Activated naive CD4-positive, alpha-beta T cell (primary cell): Measurements from ENCODE around the gene ERI3.

Experiments
- DNase-seq, 4 experiments: peaks; one replicate each; lab custom pipeline; 2025; lab: John Stamatoyannopoulos, UW

ERI3 gene, protein sequence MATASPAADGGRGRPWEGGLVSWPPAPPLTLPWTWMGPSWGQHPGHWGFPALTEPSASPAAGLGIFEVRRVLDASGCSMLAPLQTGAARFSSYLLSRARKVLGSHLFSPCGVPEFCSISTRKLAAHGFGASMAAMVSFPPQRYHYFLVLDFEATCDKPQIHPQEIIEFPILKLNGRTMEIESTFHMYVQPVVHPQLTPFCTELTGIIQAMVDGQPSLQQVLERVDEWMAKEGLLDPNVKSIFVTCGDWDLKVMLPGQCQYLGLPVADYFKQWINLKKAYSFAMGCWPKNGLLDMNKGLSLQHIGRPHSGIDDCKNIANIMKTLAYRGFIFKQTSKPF

DNA sequence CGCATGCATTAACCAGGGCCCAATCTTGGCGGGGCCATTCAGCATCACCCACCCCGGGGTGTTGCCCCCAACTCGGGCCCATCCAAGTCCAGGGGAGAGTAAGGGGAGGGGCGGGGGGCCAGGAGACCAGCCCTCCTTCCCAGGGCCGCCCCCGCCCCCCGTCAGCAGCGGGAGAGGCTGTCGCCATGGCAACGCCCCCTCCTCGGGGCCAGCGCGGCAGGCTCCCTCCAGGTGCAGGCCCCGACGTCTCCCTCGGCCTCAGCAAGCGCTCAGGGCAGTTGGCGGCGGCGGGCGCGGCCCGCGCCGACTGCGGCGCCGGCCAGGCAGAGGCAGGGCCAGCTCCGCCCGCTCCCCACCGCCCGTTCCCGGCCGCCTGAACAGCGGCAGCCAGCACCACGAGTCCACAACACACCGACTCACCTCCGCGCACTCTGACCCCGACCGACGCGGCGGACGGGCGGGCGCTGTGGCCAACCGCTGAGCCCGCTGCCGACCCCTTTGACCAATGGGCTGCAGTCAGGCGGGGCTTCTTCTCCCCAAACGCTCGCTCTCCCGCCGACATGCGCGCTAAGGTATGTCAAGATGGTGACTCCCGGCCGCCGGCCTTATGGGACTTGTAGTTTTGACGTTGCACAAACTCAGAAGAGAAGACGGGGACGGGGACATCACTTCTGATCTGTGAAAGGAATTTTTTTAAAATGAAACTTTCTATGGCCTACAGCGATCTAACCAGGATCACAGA lies at the start of gene ERI3:
TSS of gene ERI3 (minus strand) at position 418 of the 742 bp plus-strand sequence. CDS start at position 187, 231 bp downstream.
- DNase-seq, result peak; percentile 91 to 93 (median 92)

DNA sequence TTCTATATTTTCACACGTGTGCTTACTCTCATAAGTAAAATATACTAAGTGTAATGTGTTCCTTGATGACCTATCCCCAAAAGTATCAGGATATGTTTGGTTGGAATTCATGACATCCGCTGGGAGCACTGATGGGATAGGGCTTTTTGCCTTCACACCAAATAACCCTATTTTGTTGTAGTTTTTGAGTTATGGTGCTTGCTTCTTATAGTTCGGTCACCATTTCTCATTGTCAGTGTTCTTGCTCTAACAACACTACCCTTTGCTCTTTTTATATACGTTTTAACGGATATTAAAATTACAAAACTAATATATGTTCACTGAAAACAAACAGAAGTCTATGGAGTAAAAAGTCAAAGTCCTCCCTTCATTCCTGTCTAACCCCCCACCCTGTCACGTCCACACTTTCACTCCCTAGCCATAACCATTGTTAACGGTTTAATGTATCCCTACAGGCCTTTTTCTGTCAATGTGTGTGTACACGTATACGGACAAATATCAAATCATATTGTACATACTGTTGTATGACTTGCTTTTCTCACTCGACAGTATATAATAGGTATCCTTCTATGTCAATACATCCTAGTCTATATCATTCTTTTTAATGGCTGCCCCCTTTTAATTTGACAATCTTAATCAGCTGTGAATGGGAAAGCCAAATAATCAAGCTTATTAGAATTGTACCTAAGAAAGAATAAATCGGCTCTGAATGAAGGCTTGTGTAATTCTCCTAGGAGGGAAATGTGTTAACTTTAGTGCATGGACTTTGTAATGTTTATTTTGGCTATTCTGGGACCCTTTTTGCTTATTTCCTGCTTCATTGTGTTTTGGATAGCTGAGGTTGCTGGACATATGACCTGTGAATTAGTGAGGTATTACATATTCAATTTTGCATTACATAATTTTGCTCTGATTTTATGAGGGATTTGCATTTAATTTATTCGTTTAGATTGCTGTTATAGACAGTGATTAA lies 46.5 kb upstream of the ERI3 start:
- no peak for DNase-seq

DNA sequence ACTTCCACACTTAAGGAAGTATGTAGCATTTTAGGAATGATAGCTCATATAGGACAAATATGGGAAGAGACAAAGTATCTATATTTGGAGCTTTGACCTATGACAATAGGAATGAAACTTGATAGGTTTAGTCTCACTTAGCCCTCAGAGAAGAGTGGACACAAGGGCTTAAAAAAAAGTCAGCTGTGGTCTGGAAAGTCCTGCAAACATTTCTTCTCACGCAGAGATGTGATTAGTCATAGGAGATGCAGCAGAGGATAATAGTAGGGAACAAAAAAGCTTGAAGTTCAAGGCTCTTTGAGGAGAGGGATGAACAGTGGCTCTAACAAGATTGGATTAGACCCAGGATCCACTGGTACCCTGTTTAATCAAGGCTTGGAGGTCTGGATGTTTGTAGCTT lies 35.2 kb upstream of the ERI3 start:
- no peak for DNase-seq

DNA sequence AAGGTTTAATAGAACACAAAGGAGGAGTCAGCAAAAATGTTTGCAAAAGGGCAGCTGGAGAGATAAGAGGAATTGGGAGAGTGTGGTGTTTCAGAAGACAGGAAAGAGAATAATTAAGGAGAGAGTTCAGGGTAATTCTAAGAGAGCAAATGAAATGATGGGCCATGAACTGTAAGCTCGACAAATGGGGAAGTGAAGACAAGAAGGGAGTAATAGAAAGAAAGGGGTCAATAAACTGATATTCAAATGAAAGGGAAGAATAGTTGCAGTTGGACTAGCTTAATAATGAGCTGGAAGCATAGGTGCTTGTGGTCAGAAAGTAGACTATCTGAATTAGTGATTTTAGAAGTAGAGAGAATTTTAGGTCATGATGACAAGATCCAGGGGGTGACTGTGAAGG lies 34.4 kb upstream of the ERI3 start:
- no peak for DNase-seq

DNA sequence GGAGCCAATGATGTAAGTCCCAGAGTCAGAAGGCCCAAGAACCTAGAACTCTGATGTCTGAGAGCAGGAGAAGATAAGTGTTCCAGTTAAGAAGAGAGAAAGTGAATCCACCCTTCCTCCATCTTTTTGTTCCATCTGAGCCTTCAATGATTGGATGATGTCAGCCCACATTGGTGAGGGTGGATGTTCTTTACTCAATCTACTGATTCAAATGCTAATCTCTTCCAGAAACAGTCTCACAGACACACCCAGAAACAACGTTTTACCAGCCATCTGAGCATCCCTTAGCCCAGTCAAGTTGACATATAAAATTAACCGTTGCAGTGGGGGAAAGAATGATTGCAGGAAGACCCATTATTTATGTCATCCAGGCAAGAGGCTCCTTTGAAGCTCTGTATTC lies 33.5 kb upstream of the ERI3 start:
- no peak for DNase-seq

DNA sequence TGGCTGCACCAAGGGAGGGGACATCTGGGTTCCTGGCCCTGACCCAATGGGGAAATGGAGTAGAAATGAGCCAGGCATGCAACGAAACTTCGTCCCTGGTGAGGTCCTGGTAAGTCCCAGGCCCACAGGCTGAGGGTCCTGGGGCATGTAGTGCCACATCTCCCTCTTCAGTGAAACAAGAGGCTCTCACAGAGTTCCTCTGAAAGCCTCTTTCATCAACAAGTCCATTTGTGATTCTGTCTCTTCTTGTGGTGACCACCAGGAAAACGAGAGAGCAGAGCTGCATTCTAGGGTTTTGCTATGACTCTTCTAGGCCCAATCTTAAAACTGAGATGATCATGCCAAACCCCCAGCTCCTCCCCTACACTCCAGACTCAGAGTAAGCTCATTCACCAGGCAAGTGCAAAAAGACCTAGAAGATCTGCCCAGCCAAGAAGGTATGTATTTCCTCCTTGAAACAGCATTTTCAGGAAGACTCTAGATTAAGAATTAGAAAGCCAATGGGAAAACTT lies 25.7 kb upstream of the ERI3 start:
- DNase-seq, result no peak

DNA sequence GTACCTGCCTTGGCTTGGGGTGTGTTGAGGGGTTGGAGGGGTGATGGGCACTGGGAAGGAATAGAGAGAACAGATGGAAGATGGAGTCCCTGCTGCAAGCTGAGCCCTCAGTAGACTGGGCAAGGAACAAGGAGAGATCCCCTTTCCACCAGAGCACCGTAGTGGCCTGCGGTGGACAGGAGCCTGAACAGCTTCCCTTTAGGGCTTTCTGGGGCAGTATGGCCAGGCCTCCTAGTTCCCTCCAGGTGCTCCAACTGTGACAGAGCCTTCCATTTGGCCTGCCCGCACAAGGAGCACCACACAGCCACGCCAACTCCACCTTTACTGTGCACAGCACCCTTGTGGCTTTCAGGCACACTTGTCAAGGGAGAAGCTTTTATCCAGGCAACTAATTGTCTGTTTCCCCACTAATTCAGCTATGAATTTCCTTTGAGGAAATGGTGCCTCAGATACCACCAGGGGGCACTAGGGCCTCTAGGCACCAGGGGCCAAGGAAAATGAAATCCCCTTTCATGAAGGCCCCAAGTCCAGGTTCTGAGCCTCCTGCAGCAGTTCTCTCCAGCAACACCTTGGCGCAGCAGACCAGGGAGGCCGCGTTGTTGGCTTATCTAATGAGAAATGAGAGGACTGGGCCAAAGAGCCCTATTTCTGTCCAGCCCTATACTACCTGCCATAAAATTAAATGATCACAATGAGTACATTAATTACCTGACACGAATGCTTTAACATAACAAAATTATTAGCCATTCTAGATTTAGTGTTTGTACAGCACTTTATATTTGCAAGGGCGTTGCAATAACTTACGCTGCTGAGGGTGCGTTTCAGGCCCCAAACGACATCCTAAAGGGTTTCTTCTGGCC lies 23.1 kb upstream of the ERI3 start:
- peak in 2 of 4 experiments; percentile 4 for DNase-seq

DNA sequence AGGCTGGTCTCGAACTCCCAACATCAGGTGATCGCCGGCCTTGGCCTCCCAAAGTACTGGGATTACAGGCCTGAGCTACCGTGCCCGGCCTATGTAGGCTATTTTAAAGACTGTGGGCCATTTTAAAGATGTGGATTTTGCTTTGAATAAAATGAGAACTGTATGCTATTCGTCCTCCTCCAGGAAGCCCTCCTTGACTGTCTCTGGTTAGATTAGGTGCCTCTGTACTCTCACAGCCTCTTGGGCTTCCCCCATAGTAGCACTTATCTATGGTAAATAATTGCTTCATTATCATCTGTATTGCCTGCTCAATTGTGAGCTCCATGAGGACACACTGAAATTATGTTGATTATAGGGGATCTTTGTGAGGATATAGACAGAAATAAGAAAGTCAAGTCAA lies 20.5 kb upstream of the ERI3 start:
- no peak for DNase-seq

DNA sequence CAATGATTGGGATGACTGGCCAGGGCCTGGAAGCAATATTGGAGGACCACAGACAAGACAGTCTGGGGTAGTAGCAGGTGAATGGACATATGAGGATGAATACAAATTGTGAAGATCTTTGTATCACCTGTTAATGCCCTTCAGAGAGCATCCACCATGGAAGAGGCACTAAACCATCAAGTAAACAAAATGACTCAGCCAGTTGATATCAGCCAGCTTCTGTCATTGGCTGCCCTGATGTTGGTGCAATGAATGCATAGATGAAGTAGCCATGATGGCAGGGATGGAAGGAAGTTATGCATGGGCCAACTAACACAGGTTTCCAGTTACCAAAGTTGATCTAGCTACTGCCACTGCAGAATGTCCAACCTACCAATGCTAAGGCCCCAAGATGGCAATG lies 16.1 kb upstream of the ERI3 start:
- DNase-seq, result no peak

DNA sequence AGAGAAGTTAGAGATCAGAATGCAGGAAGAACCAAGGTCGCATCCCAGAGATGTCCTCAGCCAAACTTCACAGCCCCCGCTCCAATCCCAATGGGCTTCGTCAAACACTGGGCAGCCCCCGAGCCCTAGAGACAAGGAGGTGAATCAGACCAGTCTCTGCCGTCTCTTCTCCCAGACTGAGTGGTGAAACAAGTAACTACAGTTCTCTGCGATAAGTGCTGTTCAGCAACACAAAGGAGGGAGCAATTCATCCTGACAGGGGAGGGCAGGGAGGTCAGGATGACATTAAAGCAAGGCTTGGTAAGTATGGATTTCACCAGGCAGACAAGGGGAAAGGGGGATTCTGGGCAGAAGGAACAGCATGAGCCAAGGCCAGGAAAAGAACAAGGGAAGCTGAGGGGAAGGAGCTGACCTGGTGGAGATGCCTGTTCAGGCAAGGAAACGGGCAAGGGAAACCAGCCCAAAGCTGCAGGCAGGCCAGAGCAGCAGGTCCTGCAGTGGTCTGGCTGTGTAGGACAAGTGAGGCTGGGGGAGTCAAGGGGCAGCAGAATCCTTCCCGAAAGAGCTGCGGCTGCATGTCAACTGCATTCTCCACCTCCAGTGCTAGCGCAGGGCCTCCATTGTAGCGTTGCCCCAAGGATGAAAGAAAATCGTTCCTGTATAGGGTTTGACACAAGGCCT lies 13.6 kb upstream of the ERI3 start:
- DNase-seq, result no peak

DNA sequence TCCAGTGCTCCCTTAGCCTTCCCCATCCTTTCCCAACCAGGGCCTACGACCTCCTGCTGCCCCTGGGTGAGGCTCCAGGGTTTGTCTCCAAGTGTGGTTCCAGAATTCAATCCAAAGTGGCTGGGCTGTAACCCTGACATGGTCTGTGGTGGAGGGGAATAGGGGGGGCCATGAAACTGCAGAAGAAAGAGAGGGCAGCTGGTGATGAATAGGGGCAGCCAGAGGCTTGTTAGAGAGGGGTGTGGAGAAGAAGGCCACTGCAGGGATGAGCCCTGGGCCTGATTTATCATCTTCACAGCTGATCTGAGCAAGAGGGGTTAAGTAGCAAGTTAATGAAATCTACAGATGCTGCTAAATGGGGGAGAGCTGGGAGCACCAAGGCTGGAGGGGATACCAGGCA lies 12.9 kb upstream of the ERI3 start:
- DNase-seq, result no peak

DNA sequence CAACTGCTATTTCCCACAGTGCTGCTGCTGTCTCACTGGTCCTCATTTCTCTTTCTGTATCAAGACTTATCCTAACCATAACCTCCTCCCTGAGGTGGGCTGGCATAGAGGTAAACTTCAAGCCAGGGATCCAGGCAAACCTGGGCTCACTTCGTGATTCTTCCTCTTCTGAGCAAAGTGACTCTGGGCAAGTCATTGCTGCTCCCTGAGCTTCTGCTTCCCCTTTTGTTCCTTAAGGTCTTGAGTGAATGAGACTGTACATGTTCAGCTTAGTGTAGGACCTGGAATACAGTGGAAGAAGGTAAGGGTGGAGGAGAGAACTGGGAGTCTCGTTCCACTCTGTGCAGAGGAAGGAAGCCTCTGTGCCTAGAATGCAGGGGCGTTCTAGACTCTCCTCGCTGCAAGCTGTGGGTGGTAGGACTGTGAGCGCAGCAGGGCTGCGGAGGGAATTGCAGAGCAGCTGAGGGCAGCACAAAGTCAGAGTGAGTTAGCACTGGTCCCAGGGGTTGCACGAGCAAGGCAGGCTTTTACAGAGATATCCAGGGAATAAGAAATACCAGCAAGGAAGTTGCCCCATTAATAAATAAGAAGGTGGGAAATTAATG lies 11.4 kb upstream of the ERI3 start:
- no peak for DNase-seq

DNA sequence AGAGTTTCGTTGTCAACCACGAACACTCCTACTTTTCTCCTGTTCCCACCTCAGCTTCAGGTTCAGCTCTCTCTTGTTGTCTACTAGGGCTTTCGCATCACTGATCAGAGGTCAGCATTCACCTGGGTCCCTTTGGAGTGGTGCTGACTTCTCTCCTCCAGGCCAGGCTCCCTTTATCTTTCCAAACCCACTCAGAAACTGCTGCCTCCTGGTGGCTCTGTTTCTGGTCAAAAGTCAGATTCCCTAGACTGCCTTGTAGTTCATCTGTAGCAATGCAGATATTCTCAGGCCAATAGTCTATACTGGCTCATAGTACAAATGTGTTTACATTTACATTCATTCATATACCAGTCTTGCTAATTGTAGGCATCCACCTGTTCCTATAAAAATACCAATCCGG lies 6.4 kb upstream of the ERI3 start:
- DNase-seq, result no peak

DNA sequence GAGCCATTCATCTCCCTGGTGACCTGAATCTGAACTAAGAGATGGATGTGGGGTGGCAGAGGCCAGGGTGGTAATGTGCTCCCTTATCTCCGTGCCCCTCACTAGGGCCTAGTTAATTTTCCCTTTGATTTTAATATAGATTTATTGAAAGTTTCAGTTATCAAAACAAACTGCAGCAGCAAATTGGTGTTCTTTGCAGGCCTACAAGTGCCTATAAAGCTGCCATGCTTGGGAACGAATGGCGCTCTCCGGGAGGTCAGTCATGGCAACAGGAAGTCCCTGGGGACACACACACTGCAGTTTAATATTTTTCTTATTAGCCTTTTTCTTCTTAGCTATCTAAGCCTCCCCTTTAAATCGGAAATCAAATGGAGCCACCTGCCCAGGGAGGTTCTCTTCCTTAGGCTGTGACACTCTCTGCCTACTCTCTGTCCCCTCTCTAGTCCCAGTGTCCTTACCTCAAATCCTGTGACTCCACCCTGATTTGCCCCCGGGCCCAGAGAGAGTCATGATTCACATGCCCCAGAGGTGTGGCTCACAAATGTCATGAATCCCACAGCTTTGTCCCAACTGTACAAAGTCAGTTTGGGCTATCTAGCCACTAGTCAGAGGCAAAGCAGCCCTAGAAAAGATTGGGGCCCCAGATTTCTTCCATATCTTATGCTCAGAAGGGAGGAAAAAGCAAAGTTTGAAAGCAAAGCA lies 4.3 kb upstream of the ERI3 start:
- DNase-seq, result no peak

DNA sequence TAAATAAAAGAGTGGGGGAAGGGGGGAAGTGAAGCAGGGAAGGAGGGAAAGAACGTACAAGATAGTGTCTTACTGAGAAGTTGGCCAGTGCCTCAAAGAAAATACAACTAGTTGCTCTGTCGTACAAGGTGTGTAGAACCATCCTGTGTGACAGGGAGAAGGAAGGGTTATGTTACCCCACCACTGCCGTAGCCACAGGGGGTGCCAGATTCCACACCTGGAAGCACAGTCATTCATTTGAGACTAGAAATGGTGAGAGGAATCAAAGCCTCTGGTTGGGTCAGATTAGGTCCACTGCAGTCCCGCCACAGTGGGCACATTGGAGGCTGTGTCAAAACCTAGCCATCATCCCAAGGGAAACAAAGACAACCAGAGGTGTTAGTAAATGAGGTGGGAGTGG lies 2.7 kb upstream of the ERI3 start:
- DNase-seq, result no peak

DNA sequence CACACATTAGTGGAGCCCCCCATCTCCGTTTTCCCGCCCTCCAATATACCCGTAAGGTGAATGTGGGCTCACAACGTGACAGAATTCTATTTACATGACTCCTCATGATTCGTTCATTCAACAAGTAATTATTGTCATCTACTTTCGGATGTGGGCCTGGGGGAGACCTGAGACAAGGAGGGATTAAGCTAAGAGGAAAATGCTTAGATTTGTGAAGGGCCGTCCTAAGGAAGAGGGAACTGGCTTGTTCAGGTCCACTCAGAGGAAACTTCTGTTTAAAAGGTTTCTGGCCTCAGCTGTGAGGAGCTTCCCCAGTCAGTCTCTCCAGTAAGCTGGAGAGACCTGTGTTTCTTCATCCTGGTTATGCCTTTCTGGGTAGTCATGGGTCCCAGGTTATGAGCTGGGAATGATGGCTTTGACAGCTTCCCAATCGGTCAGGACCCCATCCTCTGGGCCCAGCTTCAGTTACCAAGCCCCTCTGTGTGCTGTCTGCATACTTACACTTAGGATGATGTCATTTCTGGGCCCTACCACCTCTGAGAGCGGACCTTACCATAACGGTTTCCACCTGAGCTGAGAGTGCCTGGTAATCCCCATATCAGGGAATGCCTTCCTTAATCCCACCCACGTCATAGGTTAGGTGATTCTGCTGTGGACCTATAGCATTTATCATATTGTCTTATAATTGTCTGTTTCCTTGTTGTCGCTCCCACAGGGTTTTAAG lies 687 bp upstream of the ERI3 start:
- no peak for DNase-seq

DNA sequence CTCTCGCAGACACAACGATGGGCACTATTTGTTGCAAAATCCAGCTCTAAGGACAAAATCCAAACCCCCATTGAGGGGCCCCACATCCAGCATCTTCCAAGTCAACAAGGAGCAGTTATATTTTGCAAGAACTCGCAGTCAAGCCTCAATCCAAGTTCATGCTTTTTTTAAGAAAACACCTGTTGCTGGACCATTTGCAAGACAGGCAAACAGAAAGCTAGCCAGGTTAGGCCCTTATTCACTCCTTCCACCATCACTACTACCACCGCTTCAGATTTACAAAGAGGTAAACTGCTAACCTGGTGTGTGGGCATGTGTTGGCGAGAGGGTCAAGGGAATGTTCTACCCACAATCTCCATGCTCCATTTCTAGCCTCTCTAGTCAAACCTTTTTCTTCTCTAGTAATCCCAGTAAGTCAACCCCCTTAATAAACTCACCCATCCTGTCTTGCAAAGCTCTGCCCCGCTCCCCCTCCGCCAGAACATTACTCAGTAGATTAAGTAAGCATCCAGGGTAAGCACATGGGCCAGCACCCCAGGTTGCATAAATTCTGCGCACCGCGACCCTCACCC lies 703 bp downstream of the ERI3 start:
- DNase-seq, result no peak

DNA sequence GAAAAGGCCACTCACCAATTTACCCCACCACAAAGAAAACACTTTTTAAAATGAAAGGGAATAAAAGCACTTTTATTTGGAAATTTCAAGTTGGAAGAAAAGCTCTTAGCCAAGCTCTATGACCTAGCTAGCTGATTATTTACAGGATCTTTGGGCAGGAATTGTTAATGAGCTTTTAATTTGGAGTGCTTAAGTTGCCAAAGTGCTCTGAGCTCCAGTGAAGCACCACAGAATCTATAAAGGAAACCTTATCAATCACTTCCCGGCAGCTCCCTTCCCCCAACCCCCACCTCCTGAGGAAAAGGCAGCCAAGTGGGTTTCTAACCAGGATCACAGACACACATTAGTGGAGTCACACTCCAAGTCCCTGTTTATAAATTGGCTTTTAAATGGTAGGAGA lies 1.5 kb downstream of the ERI3 start:
- no peak for DNase-seq

DNA sequence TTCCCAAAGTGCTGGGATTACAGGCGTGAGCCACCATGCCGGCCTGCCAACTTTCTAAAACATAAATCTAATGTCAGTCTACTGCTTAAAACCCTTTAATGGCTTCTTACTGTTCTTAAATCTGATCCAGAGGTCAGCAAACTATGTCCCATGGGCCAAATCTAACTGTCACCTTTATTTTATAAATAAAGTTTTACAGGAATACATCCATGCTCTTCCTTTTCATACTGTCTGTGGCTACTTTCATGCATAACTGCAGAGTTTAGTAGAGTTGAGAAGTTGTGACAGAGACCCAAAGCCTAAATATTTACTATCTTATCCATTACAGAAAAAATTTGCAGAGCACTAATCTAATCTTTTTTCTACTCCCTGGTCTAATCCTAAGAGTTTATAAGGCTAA lies 3.8 kb downstream of the ERI3 start:
- DNase-seq, result no peak
